GM13976 (cell line): Measurements from ENCODE around the gene TRPM1.

ENCODE experiments used
- DNase-seq: peaks from one replicate; pipeline ENCODE4 v3.0.0; 2012; ENCODE audit warnings: low spot score
- in situ Hi-C: fragments of 300-500 bp; cut with MboI; formaldehyde crosslinking; loops from one replicate; pipeline ENCODE4 v1.12.0; 2022; ENCODE audit warnings: low sequenced_read_pairs, mixed read lengths, inconsistent platforms; ENCODE audit not compliant: unreplicated experiment
- TF ChIP-seq, protein P1 (sequence below): IDR thresholded peaks from 2 replicates; pipeline ENCODE4 v1.5.1; 2012; ENCODE audit warnings: borderline replicate concordance, mild to moderate bottlenecking; ENCODE audit not compliant: insufficient read depth; ENCODE audit errors: extremely low read depth, missing control alignments, control extremely low read depth

Gene TRPM1

GRCh38 chr15:30984118-30984517 lies 117.4 kb downstream of the TRPM1 start:
- in situ Hi-C loops: no loop called here
- no peak for DNase-seq
- TF ChIP-seq, protein P1, sequence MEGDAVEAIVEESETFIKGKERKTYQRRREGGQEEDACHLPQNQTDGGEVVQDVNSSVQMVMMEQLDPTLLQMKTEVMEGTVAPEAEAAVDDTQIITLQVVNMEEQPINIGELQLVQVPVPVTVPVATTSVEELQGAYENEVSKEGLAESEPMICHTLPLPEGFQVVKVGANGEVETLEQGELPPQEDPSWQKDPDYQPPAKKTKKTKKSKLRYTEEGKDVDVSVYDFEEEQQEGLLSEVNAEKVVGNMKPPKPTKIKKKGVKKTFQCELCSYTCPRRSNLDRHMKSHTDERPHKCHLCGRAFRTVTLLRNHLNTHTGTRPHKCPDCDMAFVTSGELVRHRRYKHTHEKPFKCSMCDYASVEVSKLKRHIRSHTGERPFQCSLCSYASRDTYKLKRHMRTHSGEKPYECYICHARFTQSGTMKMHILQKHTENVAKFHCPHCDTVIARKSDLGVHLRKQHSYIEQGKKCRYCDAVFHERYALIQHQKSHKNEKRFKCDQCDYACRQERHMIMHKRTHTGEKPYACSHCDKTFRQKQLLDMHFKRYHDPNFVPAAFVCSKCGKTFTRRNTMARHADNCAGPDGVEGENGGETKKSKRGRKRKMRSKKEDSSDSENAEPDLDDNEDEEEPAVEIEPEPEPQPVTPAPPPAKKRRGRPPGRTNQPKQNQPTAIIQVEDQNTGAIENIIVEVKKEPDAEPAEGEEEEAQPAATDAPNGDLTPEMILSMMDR: no peak

DNA sequence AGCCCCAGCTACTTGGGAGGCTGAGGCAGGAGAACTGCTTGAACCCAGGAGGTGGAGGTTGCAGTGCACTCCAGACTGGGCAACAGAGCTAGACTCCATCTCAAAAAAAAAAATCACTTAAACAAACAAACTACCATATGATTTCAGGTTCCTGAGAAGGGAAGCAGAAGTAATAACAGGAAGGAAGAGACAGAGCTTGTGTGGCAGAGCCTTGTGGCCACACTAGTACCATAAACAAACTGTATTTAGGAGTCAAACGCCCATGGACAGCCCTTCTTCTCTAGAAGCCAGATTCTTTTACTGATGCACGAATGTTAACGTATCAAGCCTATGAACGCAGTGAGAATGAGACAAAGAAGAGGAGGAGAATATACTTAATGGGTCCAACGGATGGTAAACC lies 122.1 kb downstream of the TRPM1 start:
- DNase-seq: no peak
- TF ChIP-seq, protein P1: no peak
- in situ Hi-C loops: no loop called here

GRCh38 chr15:30978328-30978727 lies 123.2 kb downstream of the TRPM1 start:
- TF ChIP-seq, protein P1: no peak
- in situ Hi-C loops: no loop called here
- no peak for DNase-seq

DNA sequence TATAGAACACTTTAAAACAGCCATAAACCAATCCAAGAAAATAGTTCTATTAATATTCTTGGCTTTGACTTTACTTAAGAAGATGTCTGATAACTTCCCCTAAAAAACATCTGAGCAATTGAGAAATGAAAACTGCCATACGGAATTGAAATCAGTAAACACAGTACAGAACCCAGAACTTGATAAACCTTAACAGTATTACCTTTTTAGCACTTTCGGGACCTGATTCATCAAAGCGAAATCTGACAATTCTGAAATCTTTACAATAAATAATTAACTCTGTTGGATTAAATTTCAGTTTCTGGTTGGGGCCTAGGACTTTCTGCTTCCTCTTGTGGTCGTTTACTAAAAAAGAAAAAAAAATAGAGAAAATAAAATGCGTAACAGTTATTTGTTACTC lies 127.4 kb downstream of the TRPM1 start:
- no peak for DNase-seq
- in situ Hi-C loops: no loop called here
- TF ChIP-seq, protein P1: no peak

GRCh38 chr15:30973379-30973778 lies 128.1 kb downstream of the TRPM1 start:
- no peak for DNase-seq
- TF ChIP-seq, protein P1: no peak
- in situ Hi-C loops: no loop called here

GRCh38 chr15:30969724-30970123 lies 131.8 kb downstream of the TRPM1 start:
- in situ Hi-C loops: no loop called here

More at GRCh38 chr15:30969724-30970123, 131.8 kb downstream of the TRPM1 start:
- TF ChIP-seq, protein P1: no peak
- no peak for DNase-seq
